Measurements from ENCODE around the gene LPAR2. TPM values are rescaled to one million over a fixed set of nuclear protein-coding genes. Genes with fewer than 3 reads are reported as not detected.
A peak's percentile ranks its signal among the peaks of the same experiment; 100 is the strongest.

LPAR2 gene
- total RNA-seq, 4 donors from 2014 or later: 27.4 to 36.2 (median 32.6) TPM

DNA sequence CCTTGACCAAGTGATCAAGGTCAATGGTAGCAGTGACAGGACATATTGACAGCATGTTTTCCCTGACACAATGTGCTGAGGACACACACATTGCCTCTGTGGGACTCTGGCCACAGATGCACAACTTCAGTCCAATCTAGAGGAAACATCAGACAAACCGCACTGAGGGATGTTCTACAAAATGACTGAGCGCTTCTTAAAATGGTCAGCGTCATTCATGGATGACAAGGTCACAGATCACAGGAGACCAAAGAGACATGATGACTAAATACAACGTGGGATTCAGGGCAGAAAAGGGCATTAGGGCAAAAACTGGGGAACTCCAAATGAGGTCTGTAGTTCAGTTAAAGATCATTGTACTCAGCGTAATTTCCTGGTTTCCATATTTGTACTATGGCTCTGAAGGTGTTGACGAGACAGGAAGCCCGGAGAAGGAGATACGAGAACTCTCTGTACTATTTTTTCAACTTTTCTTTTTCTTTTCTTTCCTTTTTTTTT lies 30.2 kb downstream of the LPAR2 start:
- no peak overlapping the region for H3K4me3 ChIP-seq
- H3K4me1 ChIP-seq: peaks cover 39% of the 10 kb centered on the region
- 78% methylated on average over 8 of the region's 8 CpGs for WGBS
- TF ChIP-seq, protein P1, sequence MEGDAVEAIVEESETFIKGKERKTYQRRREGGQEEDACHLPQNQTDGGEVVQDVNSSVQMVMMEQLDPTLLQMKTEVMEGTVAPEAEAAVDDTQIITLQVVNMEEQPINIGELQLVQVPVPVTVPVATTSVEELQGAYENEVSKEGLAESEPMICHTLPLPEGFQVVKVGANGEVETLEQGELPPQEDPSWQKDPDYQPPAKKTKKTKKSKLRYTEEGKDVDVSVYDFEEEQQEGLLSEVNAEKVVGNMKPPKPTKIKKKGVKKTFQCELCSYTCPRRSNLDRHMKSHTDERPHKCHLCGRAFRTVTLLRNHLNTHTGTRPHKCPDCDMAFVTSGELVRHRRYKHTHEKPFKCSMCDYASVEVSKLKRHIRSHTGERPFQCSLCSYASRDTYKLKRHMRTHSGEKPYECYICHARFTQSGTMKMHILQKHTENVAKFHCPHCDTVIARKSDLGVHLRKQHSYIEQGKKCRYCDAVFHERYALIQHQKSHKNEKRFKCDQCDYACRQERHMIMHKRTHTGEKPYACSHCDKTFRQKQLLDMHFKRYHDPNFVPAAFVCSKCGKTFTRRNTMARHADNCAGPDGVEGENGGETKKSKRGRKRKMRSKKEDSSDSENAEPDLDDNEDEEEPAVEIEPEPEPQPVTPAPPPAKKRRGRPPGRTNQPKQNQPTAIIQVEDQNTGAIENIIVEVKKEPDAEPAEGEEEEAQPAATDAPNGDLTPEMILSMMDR (IDR thresholded peaks at IDR 0.05): no peak
- TF ChIP-seq POLR2AphosphoS5 (IDR thresholded peaks at IDR 0.05) (no peak), POLR2A (IDR thresholded peaks at IDR 0.05) (no peak), EP300 (IDR thresholded peaks at IDR 0.05) (no peak)
- H3K36me3 ChIP-seq: no peaks in the 10 kb centered on the region
- no peaks in the 10 kb centered on the region for H3K27me3 ChIP-seq
- H3K9me3 ChIP-seq: no peaks in the 10 kb centered on the region
- no peak for DNase-seq (ENCODE audit: low spot score in 2 of 2)
- no peak overlapping the region for H3K27ac ChIP-seq

GRCh38 chr19:19595171-19595701 lies 32.8 kb downstream of the LPAR2 start:
- no peak for DNase-seq (ENCODE audit: low spot score in 2 of 2)
- Histone ChIP-seq H3K4me3 (no peak overlapping the region), H3K36me3 (no peaks in the 10 kb centered on the region), H3K9me3 (no peaks in the 10 kb centered on the region), H3K4me1 (peaks cover 50% of the 10 kb centered on the region), H3K27me3 (no peaks in the 10 kb centered on the region), H3K27ac (peak overlapping the region; percentile 21)
- 49% methylated on average over 8 of the region's 8 CpGs for WGBS
- TF ChIP-seq POLR2A (IDR thresholded peaks at IDR 0.05) (no peak), EP300 (IDR thresholded peaks at IDR 0.05) (no peak), POLR2AphosphoS5 (IDR thresholded peaks at IDR 0.05) (peak in 1 of 3 donors; percentile 40)
- TF ChIP-seq, protein P1 (IDR thresholded peaks at IDR 0.05): no peak

DNA sequence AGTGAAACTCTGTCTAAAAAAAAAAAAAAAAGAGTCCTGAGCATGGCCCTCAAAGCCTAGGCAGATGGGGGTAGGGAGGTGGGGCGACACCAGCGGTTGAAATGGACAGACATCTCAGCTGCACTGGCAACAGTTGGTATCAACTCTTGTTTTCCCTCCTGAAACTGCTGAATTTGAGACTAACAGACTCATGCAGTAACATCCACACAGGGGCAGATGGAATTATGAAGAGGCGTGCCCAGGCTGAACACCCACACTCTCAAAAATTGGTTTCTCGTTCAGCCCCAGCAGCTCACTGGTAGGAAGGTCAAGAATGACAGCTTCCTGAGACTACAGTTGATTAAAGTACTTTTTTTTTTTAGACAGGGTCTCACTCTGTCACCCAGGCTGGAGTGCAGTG lies 33.6 kb downstream of the LPAR2 start:
- TF ChIP-seq POLR2A (IDR thresholded peaks at IDR 0.05) (no peak), EP300 (IDR thresholded peaks at IDR 0.05) (no peak), POLR2AphosphoS5 (IDR thresholded peaks at IDR 0.05) (no peak)
- TF ChIP-seq, protein P1 (IDR thresholded peaks at IDR 0.05): no peak
- H3K4me1 ChIP-seq: peaks cover 56% of the 10 kb centered on the region

DNA sequence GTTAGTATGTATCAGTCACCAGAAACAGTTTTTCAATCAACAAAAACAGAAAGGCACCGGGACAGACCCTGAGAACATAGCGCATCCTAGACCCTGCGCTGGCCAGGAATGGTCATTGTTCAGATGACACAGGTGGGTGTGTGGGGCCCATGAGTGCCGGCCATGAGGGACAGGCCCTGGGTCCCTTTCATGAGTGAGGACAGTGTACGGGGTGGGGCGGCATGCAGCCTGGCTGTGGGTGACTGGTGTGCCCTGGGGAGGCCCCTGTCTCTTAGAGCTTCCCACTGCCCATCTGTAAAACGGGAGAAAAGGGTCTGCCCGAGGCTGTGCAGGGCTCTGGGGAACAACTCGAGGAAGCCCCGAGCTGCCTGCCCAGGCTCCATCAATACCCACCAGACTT lies 35.3 kb downstream of the LPAR2 start:
- DNase-seq (ENCODE audit: low spot score in 2 of 2): no peak
- WGBS: 86% methylated on average over 4 of the region's 10 CpGs
- H3K4me3 ChIP-seq: no peak overlapping the region
- TF ChIP-seq POLR2A (IDR thresholded peaks at IDR 0.05): no peak
- TF ChIP-seq POLR2AphosphoS5 (IDR thresholded peaks at IDR 0.05): no peak
- TF ChIP-seq EP300 (IDR thresholded peaks at IDR 0.05): no peak
- TF ChIP-seq, protein P1 (IDR thresholded peaks at IDR 0.05): no peak
- no peaks in the 10 kb centered on the region for H3K36me3 ChIP-seq
- H3K4me1 ChIP-seq: peaks cover 56% of the 10 kb centered on the region
- H3K27me3 ChIP-seq: no peaks in the 10 kb centered on the region
- no peaks in the 10 kb centered on the region for H3K9me3 ChIP-seq
- no peak overlapping the region for H3K27ac ChIP-seq

More for the DNA sequence above, 33.6 kb downstream of the LPAR2 start:
- Histone ChIP-seq H3K4me3 (no peak overlapping the region), H3K9me3 (no peaks in the 10 kb centered on the region), H3K27me3 (no peaks in the 10 kb centered on the region), H3K27ac (peak overlapping the region; percentile 21), H3K36me3 (no peaks in the 10 kb centered on the region)
- no peak for DNase-seq (ENCODE audit: low spot score in 2 of 2)
- WGBS: 78% methylated on average over 4 of the region's 4 CpGs

DNA sequence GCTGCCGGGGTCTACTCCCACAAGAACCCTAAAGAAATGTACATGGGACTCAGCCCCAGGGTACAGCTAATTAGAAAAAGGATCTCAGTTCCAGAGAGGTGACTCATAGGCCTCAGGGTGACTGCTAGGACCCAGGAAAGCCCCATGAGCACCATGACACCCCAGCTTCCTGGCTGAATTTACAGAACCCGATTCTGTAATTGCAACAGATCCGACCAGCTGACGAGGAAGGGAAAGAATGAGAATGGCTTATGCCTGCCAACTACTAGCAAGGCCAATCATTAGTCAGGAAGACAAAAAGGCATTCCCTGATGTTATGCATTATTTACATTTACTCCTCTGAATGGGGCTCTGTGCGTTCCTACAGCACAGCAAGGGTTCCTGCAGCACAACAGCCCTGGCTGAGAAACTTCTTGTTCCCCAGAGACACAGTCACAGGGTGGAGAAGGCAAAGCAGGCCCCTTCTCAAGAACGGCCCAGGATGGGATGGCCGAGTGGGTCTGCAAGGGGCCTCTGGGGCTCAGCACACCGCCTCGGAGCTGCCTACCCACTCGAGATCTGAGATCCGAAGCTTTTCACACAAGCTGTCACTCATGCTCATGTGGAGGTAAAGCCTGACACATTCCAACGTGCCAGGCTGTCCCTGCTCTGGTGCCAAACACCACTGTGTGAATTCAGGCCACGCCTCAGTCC lies 36.7 kb downstream of the LPAR2 start:
- Histone ChIP-seq H3K4me1 (peaks cover 49% of the 10 kb centered on the region), H3K27me3 (no peaks in the 10 kb centered on the region), H3K27ac (peak overlapping the region; percentile 89), H3K36me3 (no peaks in the 10 kb centered on the region), H3K4me3 (no peak overlapping the region), H3K9me3 (no peaks in the 10 kb centered on the region)
- no peak for DNase-seq (ENCODE audit: low spot score in 2 of 2)
- TF ChIP-seq POLR2AphosphoS5 (IDR thresholded peaks at IDR 0.05): peak in 1 of 3 donors; percentile 74
- TF ChIP-seq, protein P1 (IDR thresholded peaks at IDR 0.05): no peak
- 27% methylated on average over 13 of the region's 13 CpGs for WGBS

Data from suprapubic skin (tissue), 4 donors.